H7 (cell line): ENCODE data around the gene LRRC17. TPM values are rescaled to one million over a fixed set of nuclear protein-coding genes. Genes with fewer than 3 reads are reported as not detected.

ENCODE experiments used
- DNase-seq: peaks from one replicate; pipeline ENCODE4 v3.0.0; 2012
- H3K27me3 ChIP-seq: 2 replicates; pipeline ENCODE4 v1.6.0; 2011; ENCODE audit warnings: mild to moderate bottlenecking, low read length; ENCODE audit not compliant: control insufficient read depth, insufficient read depth
- H3K36me3 ChIP-seq: replicated peaks from 2 replicates; pipeline ENCODE4 v1.5.1; 2011; ENCODE audit warnings: low read length; ENCODE audit not compliant: control insufficient read depth, insufficient read depth
- H3K4me3 ChIP-seq: 2 replicates; pipeline ENCODE4 v1.5.1; 2011; ENCODE audit warnings: low read depth, mild to moderate bottlenecking, control low read depth, low read length, moderate library complexity; ENCODE audit not compliant: insufficient read depth
- total RNA-seq: library from RNA; depleted of rRNA; stranded (reverse); fragments of >200 nt; shearing (Covaris generic); gene quantifications from 2 replicates; pipeline ENCODE4 v1.2.3, GENCODE V29; 2014; rRNA removed

Gene LRRC17
- total RNA-seq, 1 experiment from 2014 or later = 1.0 TPM

DNA sequence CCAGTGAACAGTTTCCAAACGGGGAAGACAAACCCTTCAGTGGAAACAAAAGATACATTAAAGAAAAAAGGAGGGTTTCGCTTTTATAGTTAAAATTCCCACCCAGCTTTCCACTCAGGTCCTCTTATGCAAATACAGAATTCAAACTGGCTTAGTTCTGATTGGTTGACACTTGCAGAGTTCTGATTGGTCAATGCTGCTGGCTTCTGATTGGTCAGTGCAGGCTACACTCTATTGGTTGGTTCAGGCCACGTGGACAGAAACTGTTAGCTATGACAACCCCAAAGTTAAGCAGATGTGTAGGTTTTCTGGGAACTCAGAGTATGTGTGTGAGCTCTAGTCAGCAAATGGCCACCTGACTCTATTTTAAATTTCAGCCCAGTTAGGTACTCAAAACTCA is 81.8 kb downstream of the LRRC17 start:
- DNase-seq = no peak
- Histone ChIP-seq H3K27me3 (no peaks in the 10 kb centered on the region), H3K4me3 (no peak overlapping the region), H3K36me3 (no peaks in the 10 kb centered on the region)

Other genes starting within 250 kb of the LRRC17 start
- gene POLR2J2, start 241.3 kb upstream of the LRRC17 start, total RNA-seq = 0.83 and 1.7 TPM in 2 replicates
- 3.5 and 5.1 TPM in 2 replicates for gene FAM185A, start 164.0 kb upstream of the LRRC17 start, total RNA-seq
- gene FBXL13, start 161.8 kb downstream of the LRRC17 start, total RNA-seq = 0.97 and 1.3 TPM in 2 replicates
- gene ARMC10, start 162.1 kb downstream of the LRRC17 start, total RNA-seq = 30.1 and 36.9 TPM in 2 replicates
- 1.6 and 1.9 TPM in 2 replicates for gene NAPEPLD, start 236.1 kb downstream of the LRRC17 start, total RNA-seq